Stimulated activated naive CD4-positive, alpha-beta T cell treated with Interleukin-2 at 50 U/mL for 16 hours (primary cell): ENCODE results near the gene ACLY.
"Not testable (repeated sequence)": the region's sequence is repeated elsewhere in the genome, so short reads cannot be mapped to it uniquely, and the experiment has no call there.

Experiments
- DNase-seq: peaks from one replicate; lab custom pipeline; 2025; lab: John Stamatoyannopoulos, UW

Gene ACLY

DNA sequence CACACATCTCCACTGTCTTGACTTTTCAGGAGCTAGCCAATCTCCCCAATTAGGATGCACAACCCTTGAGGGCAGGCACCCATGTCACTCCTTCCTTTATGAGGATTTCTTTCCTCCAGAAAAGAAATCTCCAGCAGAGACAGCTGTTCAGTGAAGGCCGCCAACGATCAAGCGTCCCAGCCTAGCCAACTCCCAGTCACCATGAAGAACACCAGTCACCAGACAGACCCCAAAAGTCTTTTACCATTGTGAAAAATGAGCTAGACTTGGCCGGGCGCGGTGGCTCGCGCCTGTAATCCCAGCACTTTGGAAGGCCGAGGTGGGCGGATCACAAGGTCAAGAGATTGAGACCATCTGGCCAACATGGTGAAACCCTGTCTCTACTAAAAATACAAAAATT lies 88.8 kb downstream of the ACLY start:
- not testable (repeated sequence) for DNase-seq

GRCh38 chr17:41825175-41825845 lies 93.4 kb downstream of the ACLY start:
- no peak for DNase-seq

DNA sequence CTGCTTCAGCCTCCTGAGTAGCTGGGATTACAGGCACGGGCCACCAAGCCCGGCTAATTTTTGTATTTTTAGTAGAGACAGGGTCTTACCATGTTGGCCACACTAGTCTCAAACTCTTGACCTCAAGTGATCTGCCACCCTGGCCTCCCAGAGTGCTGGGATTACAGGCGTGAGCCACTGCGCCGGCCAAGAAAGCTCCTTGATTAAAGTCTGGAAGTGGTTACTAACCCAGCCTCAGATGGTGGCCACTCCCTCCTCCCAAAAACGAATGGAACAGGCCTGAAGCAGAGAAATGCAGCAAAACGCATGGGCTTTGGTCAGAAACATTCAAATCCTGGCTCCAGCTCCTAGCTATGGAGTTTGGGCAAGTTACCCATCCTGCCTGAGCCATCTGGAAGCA lies 94.7 kb downstream of the ACLY start:
- no peak for DNase-seq

DNA sequence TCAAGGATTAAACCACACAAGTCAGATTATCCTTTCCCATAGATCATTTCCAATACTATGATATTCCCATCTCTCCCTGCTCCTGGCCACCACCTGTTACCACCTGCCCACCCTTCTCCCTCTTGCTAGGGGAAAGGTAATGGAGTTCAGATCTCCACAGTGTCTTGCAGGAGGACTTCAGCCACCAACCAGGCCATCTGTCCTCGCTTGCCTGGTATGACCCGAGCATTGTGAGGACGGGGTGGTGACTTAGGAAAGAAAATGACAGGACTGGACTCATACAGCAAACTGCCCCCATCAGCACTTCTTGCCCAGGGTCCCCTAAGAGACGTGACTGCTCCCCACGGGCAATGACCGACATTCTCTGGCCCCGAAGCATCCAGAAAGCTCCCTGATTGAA lies 95.2 kb downstream of the ACLY start:
- DNase-seq: no peak

DNA sequence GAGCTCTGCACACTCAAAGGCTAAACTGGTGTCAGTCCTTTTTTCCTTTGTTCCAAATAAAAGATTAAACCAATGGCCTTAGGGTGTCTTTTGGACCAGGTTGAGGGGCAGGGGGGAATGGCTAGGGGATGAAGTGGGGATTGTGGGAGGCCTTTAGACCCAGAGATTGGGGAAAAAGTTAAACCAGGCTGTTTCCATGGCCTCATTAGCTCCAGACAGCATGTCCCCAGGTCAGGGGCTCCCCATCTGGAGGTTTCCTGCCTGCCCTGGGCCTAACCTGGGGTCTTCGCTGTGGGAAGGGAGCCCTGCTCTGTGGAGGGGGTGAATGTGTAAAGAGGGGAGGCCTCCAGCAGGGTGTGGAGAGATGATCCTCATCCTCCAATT lies 95.6 kb downstream of the ACLY start:
- DNase-seq: no peak

DNA sequence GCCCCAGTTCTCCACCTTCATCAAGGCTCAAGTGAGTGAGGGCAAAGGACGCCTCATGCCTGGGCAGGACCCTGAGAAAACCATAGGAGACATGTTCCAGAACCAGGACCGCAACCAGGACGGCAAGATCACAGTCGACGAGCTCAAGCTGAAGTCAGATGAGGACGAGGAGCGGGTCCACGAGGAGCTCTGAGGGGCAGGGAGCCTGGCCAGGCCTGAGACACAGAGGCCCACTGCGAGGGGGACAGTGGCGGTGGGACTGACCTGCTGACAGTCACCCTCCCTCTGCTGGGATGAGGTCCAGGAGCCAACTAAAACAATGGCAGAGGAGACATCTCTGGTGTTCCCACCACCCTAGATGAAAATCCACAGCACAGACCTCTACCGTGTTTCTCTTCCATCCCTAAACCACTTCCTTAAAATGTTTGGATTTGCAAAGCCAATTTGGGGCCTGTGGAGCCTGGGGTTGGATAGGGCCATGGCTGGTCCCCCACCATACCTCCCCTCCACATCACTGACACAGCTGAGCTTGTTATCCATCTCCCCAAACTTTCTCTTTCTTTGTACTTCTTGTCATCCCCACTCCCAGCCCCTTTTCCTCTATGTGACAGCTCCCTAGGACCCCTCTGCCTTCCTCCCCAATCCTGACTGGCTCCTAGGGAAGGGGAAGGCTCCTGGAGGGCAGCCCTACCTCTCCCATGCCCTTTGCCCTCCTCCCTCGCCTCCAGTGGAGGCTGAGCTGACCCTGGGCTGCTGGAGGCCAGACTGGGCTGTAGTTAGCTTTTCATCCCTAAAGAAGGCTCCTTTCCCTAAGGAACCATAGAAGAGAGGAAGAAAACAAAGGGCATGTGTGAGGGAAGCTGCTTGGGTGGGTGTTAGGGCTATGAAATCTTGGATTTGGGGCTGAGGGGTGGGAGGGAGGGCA lies 96.3 kb downstream of the ACLY start:
- DNase-seq: no peak

GRCh38 chr17:41821776-41822175 lies 97.0 kb downstream of the ACLY start:
- DNase-seq: no peak

- no peak for DNase-seq
Measured at GRCh38 chr17:41818024-41818423, 100.7 kb downstream of the ACLY start.
